Testis (tissue), 3 donors: ENCODE data around the gene ZNF382. TPM values are rescaled to one million over a fixed set of nuclear protein-coding genes. Genes with fewer than 3 reads are reported as not detected.
"Not testable (repeated sequence)": the region's sequence is repeated elsewhere in the genome, so short reads cannot be mapped to it uniquely, and the experiment has no call there.

Experiments used
- DNase-seq: peaks from one replicate; pipeline ENCODE4 v3.0.0-alpha.2; 2019
- H3K27ac ChIP-seq, 2 donors: fragments of 200-600 bp; sonication (generic); one replicate each; pipeline ENCODE4 v1.5.1; 2019
- H3K27me3 ChIP-seq: fragments of 200-600 bp; sonication (generic); one replicate; pipeline ENCODE4 v1.5.1; 2019
- H3K36me3 ChIP-seq: fragments of 200-600 bp; sonication (generic); one replicate; pipeline ENCODE4 v1.5.1; 2017; ENCODE audit warnings: low read depth; ENCODE audit errors: missing control alignments
- H3K4me1 ChIP-seq: fragments of 200-600 bp; sonication (generic); one replicate; pipeline ENCODE4 v1.5.1; 2019
- H3K4me3 ChIP-seq, 2 donors: fragments of 200-600 bp; sonication (generic); one replicate each; pipeline ENCODE4 v1.5.1; 2017 to 2019
- H3K9me3 ChIP-seq: fragments of 200-600 bp; sonication (generic); one replicate; pipeline ENCODE4 v1.5.1; 2017
- CTCF ChIP-seq, 3 experiments: fragments of 450-650 bp in 2 of 3; fragments of 200-600 bp in 1 of 3; sonication (generic) in 1 of 3; IDR thresholded peaks; one replicate each; pipeline ENCODE4 v1.5.1; 2016 to 2019; ENCODE audit warnings: antibody characterized with exemption in 3 of 3, mild to moderate bottlenecking in 2 of 3, moderate library complexity in 1 of 3
- POLR2A ChIP-seq: fragments of 450-650 bp; IDR thresholded peaks from one replicate; pipeline ENCODE4 v1.6.1; 2017; ENCODE audit warnings: antibody characterized with exemption, mild to moderate bottlenecking, moderate library complexity
- WGBS, 2 donors: methylation state at CpG; one replicate each; pipeline ENCODE4 v1.1.5; 2018; 5-methylcytosine and 5-hydroxymethylcytosine counted together
- intact Hi-C: fragments of 100-400 bp; cut with DNase I; formaldehyde crosslinking; loops from one replicate; pipeline ENCODE4 v1.15.1; 2023; ENCODE audit warnings: low total_unique reads
- polyA plus RNA-seq: library from polyadenylated mRNA; stranded (reverse); fragments of 350-450 nt; fragmentation: Illumina TruSeq; extraction: RNeasy Lipid Tissue Mini Kit (QIAGEN cat#74804); gene quantifications from one replicate; pipeline ENCODE4 v1.2.3, GENCODE V29; 2014; ENCODE audit warnings: low read depth, low replicate concordance; ENCODE audit not compliant: insufficient read depth
- total RNA-seq, 2 donors: library from RNA; depleted of rRNA; stranded (reverse); fragments of >200 nt; gene quantifications; one replicate each; pipeline ENCODE4 v1.2.3, GENCODE V29; 2016

Gene ZNF382
- total and polyA plus RNA-seq, 3 donors from 2014 or later: 5.9 to 26.8 (median 21.7) TPM

GRCh38 chr19:36573895-36574720 is 31.0 kb upstream of the ZNF382 start:
- no peaks in the 10 kb centered on the region for H3K27me3 ChIP-seq
- peak overlapping the region; percentile 88 to 96 for H3K4me3 ChIP-seq
- no peaks in the 10 kb centered on the region for H3K9me3 ChIP-seq
- peaks cover 8% of the 10 kb centered on the region for H3K4me1 ChIP-seq
- H3K36me3 ChIP-seq: no peaks in the 10 kb centered on the region
- TF ChIP-seq POLR2A: no peak
- no peak for TF ChIP-seq CTCF (IDR thresholded peaks at IDR 0.05)
- intact Hi-C loops: no loop called here
- WGBS, 2 donors: 19 to 24% methylated on average over 18 of the region's 18 CpGs
- peak; percentile 31 for DNase-seq
- peak overlapping the region; percentile 84 to 87 for H3K27ac ChIP-seq

- H3K4me3 ChIP-seq: no peak overlapping the region
- no peaks in the 10 kb centered on the region for H3K9me3 ChIP-seq
- intact Hi-C loops: no loop called here
- no peaks in the 10 kb centered on the region for H3K27me3 ChIP-seq
- DNase-seq: no peak
- H3K36me3 ChIP-seq: no peaks in the 10 kb centered on the region
- 65 to 72% methylated on average over 2 of the region's 2 CpGs for WGBS, 2 donors
- H3K27ac ChIP-seq: no peak overlapping the region
- TF ChIP-seq POLR2A (no peak), CTCF (IDR thresholded peaks at IDR 0.05) (no peak)
- peaks cover 8% of the 10 kb centered on the region for H3K4me1 ChIP-seq
These were observed 30.4 kb upstream of the ZNF382 start for GRCh38 chr19:36574741-36575140.

- 90 to 97% methylated on average over 3 of the region's 3 CpGs for WGBS, 2 donors
- intact Hi-C loops: no loop called here
- no peaks in the 10 kb centered on the region for H3K9me3 ChIP-seq
- H3K27me3 ChIP-seq: no peaks in the 10 kb centered on the region
- DNase-seq: no peak
- TF ChIP-seq CTCF (IDR thresholded peaks at IDR 0.05) (no peak), POLR2A (no peak)
- H3K4me1 ChIP-seq: peaks cover 5% of the 10 kb centered on the region
- H3K27ac ChIP-seq: no peak overlapping the region
- H3K36me3 ChIP-seq: no peaks in the 10 kb centered on the region
- H3K4me3 ChIP-seq: no peak overlapping the region
These were observed 27.7 kb upstream of the ZNF382 start for GRCh38 chr19:36577271-36577996.

- intact Hi-C loops: no loop called here
- no peaks in the 10 kb centered on the region for H3K9me3 ChIP-seq
These were observed 25.9 kb upstream of the ZNF382 start for GRCh38 chr19:36579255-36579654.

GRCh38 chr19:36602681-36603080 is 2.4 kb upstream of the ZNF382 start:
- H3K4me3 ChIP-seq, H3K4me1 ChIP-seq, DNase-seq, H3K27me3 ChIP-seq, H3K9me3 ChIP-seq, H3K36me3 ChIP-seq, intact Hi-C loops, H3K27ac ChIP-seq: not testable (repeated sequence)
- WGBS, 2 donors: 83 to 87% methylated on average over 10 of the region's 10 CpGs

More at GRCh38 chr19:36579255-36579654, 25.9 kb upstream of the ZNF382 start:
- Histone ChIP-seq H3K27ac (no peak overlapping the region), H3K36me3 (no peaks in the 10 kb centered on the region), H3K27me3 (no peaks in the 10 kb centered on the region), H3K4me3 (no peak overlapping the region), H3K4me1 (peaks cover 3% of the 10 kb centered on the region)
- no peak for DNase-seq
- no peak for TF ChIP-seq POLR2A
- no peak for TF ChIP-seq CTCF (IDR thresholded peaks at IDR 0.05)
